ENCODE measurements around the gene TBATA. TPM values are rescaled to one million over a fixed set of nuclear protein-coding genes. Genes with fewer than 3 reads are reported as not detected.

TBATA gene
- polyA plus RNA-seq, 1 of the 3 experiments (the other 2 are of a cell fraction) = not detected

- no peaks in the 10 kb centered on the region for H3F3A ChIP-seq (replicated peaks; ENCODE audit: insufficient read depth)
- ChIA-PET POLR2A (no interaction called here), CTCF (no interaction called here)
- TF ChIP-seq MXI1 (IDR thresholded peaks at IDR 0.05; ENCODE audit: low read depth, low read length) = no peak
- no peaks in the 10 kb centered on the region for H3K27me3 ChIP-seq (ENCODE audit: insufficient read depth)
- H2AFZ ChIP-seq (ENCODE audit: low read depth) = no peak overlapping the region
- H3K9ac ChIP-seq = no peak overlapping the region
- H3K27ac ChIP-seq (ENCODE audit: low read depth in 2 of 2, low read length in 1 of 2) = no peak overlapping the region
- no peaks in the 10 kb centered on the region for H3K36me3 ChIP-seq (replicated peaks in 1 of 2; ENCODE audit: control insufficient read depth in 1 of 2, insufficient read depth in 2 of 2, low read length in 1 of 2)
- H3K4me1 ChIP-seq (ENCODE audit: control insufficient read depth in 1 of 2, insufficient read depth in 2 of 2, low read depth in 1 of 2, low read length in 1 of 2) = peaks cover 0 to 10% of the 10 kb centered on the region in 2 experiments; a peak in 1 of 4 replicates
- no peak for DNase-seq
- no peaks in the 10 kb centered on the region for H4K20me1 ChIP-seq (ENCODE audit: insufficient read depth)
- no peaks in the 10 kb centered on the region for H3K9me3 ChIP-seq
- 54% methylated on average over 6 of the region's 11 CpGs for WGBS (ENCODE audit: low lambda C conversion rate)
- no peak overlapping the region for H3K4me3 ChIP-seq (ENCODE audit: low read depth in 2 of 2, low read length in 1 of 2)
- no peaks in the 10 kb centered on the region for H3K9me2 ChIP-seq
- H3K79me2 ChIP-seq (ENCODE audit: insufficient read depth) = no peaks in the 10 kb centered on the region
- no peak overlapping the region for H3K4me2 ChIP-seq
Measured at GRCh38 chr10:70776455-70777005, 8.6 kb downstream of the TBATA start.

- 55% methylated on average over 5 of the region's 13 CpGs for WGBS (ENCODE audit: low lambda C conversion rate)
- CTCF ChIA-PET = no interaction called here
- no peaks in the 10 kb centered on the region; the same call in 1 of the 2 replicates for H3K27me3 ChIP-seq (ENCODE audit: insufficient read depth)
- H3K27ac ChIP-seq (ENCODE audit: low read depth in 2 of 2, low read length in 1 of 2) = no peak overlapping the region
- no peaks in the 10 kb centered on the region for H4K20me1 ChIP-seq (ENCODE audit: insufficient read depth)
- no peaks in the 10 kb centered on the region for H3K9me2 ChIP-seq
- TF ChIP-seq IRF3 (IDR thresholded peaks at IDR 0.05; ENCODE audit: low read depth, low read length) = no peak
- TF ChIP-seq NFIC (IDR thresholded peaks at IDR 0.05; ENCODE audit: borderline replicate concordance) = no peak
- no peak for TF ChIP-seq MXI1 (IDR thresholded peaks at IDR 0.05; ENCODE audit: low read depth, low read length)
- TF ChIP-seq EZH2phosphoT487 (IDR thresholded peaks at IDR 0.05; ENCODE audit: borderline replicate concordance, low read depth) = no peak
- TF ChIP-seq ZBTB33 (IDR thresholded peaks at IDR 0.05; ENCODE audit: borderline replicate concordance, low read depth) = no peak
- TF ChIP-seq RAD21 (IDR thresholded peaks at IDR 0.05; ENCODE audit: low read length) = no peak
- TF ChIP-seq SIN3A (IDR thresholded peaks at IDR 0.05; ENCODE audit: borderline replicate concordance, low read depth, low read length) = no peak
- no peak for TF ChIP-seq GABPA (IDR thresholded peaks at IDR 0.05; ENCODE audit: low read depth)
- TF ChIP-seq EP300 (IDR thresholded peaks at IDR 0.05; ENCODE audit: borderline replicate concordance in 1 of 2, low read depth in 1 of 2, low read length in 1 of 2) = no peak
- no peak for TF ChIP-seq POLR2AphosphoS5 (IDR thresholded peaks at IDR 0.05; ENCODE audit: low read depth, low read length)
- TF ChIP-seq ELF1 (IDR thresholded peaks at IDR 0.05) = no peak
- TF ChIP-seq FOSL2 (IDR thresholded peaks at IDR 0.05; ENCODE audit: borderline replicate concordance, low read depth) = no peak
- no peak for TF ChIP-seq TEAD4 (IDR thresholded peaks at IDR 0.05; ENCODE audit: borderline replicate concordance, insufficient read depth)
- TF ChIP-seq NRF1 (IDR thresholded peaks at IDR 0.05; ENCODE audit: low read depth, low read length) = no peak
- no peak for TF ChIP-seq MEF2A (IDR thresholded peaks at IDR 0.05; ENCODE audit: borderline replicate concordance, low read depth)
- no peak for TF ChIP-seq RCOR1 (IDR thresholded peaks at IDR 0.05; ENCODE audit: low read length)
- no peak for TF ChIP-seq SMC3 (IDR thresholded peaks at IDR 0.05; ENCODE audit: low read depth, low read length)
- TF ChIP-seq GATA2 (CRISPR knock-in tag; IDR thresholded peaks at IDR 0.05) = no peak
- H3K4me3 ChIP-seq (ENCODE audit: low read depth in 2 of 2, low read length in 1 of 2) = no peak overlapping the region
- no peaks in the 10 kb centered on the region for H3K9me3 ChIP-seq
- no peak overlapping the region for H3K4me2 ChIP-seq
- POLR2A ChIA-PET = no interaction called here
- no peak overlapping the region for H3K9ac ChIP-seq
- H3K4me1 ChIP-seq (ENCODE audit: control insufficient read depth in 1 of 2, insufficient read depth in 2 of 2, low read depth in 1 of 2, low read length in 1 of 2) = peaks cover 0 to 10% of the 10 kb centered on the region in 2 experiments; a peak in 1 of 4 replicates
- H3K79me2 ChIP-seq (ENCODE audit: insufficient read depth) = no peaks in the 10 kb centered on the region
- peak; percentile 7 for DNase-seq
- H3K36me3 ChIP-seq (replicated peaks in 1 of 2; ENCODE audit: control insufficient read depth in 1 of 2, insufficient read depth in 2 of 2, low read length in 1 of 2) = no peaks in the 10 kb centered on the region
- H3F3A ChIP-seq (replicated peaks; ENCODE audit: insufficient read depth) = no peaks in the 10 kb centered on the region
- no peak overlapping the region for H2AFZ ChIP-seq (ENCODE audit: low read depth)
Measured at GRCh38 chr10:70775679-70776454, 9.3 kb downstream of the TBATA start.
